GM18858 (cell line): ENCODE results near the gene GMDS.

Source experiments
- ATAC-seq: cut with Tn5 transposase; IDR thresholded peaks from one replicate; pipeline ENCODE4 v1.9.1; 2021; ENCODE audit not compliant: unreplicated experiment

Gene GMDS

DNA sequence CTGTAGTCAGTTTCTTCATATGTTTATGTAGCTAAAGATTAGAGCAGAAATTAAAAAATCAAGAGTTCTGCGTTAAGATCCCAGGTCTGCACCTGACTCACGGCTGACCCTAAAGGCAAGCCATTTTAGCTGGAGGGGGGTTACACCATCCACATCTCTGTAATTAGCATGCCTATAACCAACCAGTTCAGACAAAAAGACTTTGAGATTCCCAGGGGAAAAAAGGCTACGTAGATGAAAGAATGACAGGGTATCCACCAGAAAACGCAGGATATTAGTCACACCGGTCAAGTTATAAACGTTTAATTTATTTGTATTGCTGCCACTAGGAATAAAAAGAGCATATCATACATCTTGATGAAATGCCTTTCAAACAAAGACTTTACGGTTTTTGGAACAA is 336.6 kb downstream of the GMDS start:
- ATAC-seq: no peak

DNA sequence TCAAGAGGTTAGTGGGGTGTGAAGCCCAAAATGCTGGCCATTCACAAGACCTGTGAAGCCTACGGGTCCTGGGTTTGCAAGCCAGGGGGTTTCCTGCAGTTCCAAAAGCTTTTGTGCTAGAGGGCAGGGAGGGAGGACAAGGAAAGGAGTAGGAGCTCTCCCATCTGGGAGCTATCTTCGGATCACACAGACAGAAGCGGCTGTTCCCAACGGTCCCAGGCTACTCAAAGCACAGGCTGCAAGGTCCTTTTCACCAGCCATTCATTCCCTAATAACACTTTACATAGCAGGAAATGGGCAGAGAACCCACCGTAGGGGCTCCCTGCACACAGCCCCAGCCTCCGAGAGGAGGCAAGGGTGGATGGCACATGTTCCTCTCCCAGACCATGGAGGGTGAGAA is 338.8 kb downstream of the GMDS start:
- no peak for ATAC-seq

DNA sequence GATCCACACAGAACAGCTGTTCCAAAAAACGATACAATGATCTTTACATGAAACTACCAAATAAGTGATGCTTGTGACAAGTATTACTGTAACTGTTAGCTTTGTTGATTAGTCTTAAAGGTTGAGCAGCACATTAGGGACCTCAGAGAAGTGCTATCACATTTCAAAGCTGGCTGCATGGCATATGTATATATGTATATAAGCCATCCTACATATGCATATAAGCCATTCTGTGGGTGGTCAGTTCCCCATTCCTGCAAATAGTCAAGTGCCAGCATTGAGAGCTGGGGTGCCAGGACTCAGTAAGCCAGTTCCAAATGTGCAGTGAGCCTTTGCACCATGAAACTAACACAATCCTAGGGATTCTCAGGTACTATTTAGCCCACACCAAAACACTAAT is 339.4 kb downstream of the GMDS start:
- ATAC-seq: no peak

DNA sequence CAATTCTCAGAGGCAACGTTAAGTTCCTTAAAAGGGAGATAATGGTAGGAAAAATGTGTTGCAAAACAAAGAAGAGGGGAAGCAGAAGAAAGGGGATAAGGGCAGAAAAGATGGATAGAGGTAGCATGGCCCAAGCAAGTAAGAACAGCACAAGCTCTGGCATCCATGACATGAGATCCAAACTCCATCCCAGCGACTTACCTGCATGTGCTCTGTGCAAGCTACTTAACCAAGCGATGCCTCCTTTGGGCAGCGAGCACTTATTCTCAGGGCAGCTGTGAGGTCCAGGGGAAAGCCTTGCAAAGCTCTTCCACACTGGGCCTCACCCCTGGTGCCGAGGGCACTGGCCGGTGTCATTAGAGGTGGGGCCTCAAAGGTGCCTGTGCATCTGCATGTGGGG is 340.5 kb downstream of the GMDS start:
- ATAC-seq: no peak

DNA sequence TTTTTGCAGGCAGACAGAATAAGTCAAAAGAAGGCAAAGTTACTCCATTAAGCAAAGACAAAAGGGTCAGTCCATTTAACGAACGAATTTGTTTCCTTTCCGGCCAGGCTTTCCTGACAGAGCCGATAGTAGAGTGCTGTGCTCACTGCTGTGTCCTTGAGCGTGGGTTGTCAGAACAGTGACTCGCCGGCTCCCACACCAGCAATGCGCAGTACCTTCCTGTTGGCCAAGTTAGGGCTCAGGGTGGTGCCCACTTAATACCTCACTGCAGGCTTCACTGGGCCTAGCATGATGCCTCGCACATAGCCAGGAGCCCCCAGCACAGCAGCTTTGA is 341.0 kb downstream of the GMDS start:
- no peak for ATAC-seq

DNA sequence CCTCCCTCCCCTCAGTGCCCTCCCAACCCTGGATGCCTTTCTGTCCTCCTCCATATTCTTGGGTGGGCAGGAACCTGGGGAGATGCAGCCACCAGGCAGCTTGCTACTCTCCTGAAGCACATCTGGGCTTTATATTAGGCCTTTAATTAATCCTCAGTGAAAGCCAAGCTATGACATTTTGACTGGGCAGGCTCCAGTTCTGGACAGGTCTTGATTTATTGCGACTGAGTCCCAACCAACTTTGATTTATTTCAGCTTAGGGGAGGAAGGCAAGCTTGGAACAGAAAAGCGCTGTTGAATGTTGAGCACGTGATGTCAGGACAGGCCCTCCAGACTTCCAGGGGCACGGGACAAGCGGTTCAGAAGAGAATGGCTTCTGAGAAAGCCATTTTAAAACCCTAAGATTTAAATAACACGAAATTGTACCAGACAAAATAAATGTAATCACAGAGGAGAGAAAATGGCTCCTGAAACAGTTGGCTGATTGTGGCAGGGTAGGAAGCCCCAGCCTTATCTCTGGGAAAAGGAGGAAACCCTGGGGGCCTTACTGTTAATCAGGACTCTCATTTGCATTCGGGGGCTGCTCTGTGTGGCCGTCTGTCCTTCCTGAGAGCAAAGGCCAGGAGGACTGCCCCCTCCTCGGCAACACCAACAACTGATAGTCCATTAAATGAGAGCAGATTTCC is 341.5 kb downstream of the GMDS start:
- no peak for ATAC-seq

DNA sequence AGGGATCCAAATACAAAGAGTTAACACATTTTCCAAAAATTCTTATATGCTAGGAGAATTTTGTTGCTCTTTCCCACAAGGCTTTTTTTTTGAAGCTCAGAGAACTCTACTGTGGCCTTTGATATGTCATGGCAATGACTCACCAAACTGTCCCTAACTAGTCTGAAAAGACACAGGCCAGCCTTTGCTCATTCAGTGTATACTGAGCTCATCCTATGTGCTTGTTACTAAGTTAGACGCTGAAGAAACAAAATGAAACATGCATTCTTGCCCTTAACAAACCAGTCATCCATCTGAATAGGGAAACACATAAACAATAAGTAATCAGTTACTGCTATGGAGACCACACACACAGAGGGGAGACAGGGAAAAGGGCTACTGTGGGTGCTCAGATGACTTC is 343.8 kb downstream of the GMDS start:
- ATAC-seq: no peak

DNA sequence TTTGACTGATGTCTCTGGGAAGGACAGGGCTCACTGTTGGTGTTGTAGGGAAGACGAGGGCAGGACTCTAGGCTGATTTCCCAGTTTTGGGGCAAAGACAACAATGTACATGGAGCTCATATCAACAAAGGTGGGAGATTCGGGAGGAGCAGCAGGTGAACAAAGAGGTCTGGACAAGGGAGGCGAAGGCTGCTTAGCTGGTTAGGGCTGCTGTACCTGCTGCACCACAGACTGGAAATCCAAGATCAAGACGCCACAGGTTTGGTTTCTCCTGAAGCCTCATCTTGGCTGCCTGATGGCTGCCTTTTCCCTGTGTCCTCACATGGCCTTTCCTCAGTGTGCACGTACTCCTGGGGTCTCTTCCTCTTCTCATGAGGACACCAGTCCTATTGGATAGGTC is 348.5 kb downstream of the GMDS start:
- no peak for ATAC-seq

DNA sequence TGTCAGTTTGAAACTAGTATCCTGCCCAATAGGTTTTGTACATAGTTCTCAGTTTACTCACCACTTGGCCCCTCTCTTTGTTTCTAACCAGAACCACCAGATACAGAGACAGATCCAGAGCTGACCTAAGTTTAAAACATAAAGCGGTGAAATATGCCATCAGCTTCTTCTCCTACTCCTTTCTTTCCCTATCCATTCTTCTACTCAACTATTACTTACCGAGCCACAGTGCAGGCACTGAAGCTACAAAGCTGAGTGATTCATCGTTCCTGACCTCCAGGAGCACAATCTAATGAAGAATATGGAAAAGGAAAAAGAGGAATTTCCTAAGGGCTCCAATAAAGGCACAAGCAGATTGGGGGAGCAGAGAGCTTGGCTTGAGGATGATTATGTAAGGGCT is 349.7 kb downstream of the GMDS start:
- no peak for ATAC-seq

DNA sequence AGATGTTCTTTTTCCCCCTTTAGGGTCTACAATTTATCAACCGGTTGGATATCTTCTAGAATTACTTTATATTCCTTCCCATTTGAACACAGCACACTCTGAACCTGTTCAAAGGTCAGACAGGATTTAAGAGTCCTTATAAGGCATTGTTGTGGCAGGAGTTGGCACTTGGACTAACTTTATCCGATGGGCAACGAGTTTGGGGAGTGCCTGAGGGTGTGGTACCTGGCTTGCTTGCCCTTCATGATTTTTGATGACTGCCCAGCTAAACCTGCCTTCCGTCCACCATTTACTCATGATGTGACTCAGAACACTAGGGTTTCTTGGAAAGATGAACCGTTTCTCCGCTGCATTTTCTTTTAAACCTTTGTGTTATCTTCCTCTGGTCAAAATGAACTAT is 350.5 kb downstream of the GMDS start:
- no peak for ATAC-seq

DNA sequence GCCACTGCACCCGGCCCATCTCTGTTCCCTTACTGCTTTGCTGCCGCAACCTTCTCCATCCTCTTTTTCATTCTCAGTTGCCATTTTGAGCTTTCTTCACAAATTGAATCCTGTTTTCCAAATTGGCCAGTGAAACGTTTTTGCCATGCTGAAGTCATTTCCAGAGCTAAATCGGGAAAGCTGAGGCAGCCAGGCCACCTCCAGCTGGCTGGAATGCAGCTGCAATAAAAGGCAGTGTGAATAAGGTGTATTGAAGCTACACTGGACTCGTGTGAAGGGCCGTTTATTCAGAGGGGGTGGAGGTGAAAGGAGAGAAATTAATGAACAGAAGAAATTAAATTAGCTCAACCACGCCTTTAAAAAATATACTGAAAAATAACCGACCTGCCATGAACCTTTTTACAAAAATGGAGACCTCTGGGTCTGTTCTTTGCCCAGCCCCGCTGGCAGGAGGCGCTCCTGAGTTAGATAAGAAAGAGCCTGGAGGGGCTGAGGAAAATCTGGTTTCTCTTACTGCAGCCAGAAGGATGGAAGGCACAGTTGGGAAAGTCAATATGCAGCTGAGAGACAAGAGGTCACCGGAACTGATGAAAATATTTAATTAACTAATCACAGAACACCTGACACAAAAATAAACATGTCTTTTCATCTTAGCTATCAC is 351.8 kb downstream of the GMDS start:
- no peak for ATAC-seq

DNA sequence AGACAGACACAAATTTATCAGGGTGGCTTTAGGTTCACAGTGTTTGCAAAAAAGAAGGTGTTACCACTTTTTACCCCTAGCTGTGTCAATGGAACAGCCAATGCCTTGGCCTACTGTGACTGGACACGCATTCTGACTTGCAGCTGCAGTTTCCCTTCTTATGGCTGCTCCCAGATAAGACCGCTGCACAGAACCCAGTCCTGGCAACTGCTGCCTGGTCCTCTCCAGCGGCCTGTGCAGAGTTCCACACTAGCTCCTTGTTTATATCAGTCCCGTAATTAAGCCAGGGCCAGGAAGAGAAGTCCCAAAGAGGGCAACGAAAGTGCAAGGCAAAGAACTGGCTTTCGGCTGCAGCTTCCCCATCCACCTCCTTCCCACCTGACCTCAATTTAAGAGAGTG is 352.7 kb downstream of the GMDS start:
- ATAC-seq: no peak

DNA sequence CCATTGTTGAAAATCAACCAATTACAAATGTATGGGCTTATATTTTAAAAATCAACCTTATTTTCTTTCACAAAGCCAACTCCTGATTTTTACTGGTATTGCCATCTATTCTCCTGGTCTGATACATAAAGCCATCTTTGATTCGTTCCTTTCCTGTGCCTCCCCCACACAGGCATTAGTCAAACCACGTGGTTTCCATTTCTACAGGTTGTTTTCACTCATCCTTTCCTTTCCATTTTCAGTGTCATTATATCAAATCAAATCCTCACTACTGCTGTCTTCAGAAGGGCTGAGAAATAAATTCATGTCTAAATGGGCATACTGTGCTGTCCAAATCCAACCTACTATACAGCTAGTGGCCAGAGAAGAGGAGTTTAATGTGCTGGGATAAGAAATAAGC is 354.4 kb downstream of the GMDS start:
- ATAC-seq: no peak

DNA sequence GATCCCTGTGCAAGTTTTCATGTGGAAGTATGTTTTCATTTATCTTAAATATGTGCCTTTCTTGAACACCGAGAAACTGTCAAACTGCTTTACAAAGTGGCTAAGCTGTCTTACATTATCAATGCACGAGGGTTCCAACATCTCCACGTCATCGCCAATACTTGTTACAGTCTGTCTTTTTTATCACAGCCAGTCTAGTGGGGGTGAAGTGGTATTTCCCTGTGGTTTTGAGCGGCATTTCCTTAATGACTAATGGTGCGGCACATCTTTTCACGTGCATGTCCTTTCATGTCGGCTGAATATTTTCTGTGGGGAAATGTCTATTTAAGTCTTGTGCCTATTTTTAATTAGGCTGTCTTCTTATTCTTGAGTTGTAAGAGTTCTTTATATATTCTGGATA is 355.3 kb downstream of the GMDS start:
- ATAC-seq: no peak

DNA sequence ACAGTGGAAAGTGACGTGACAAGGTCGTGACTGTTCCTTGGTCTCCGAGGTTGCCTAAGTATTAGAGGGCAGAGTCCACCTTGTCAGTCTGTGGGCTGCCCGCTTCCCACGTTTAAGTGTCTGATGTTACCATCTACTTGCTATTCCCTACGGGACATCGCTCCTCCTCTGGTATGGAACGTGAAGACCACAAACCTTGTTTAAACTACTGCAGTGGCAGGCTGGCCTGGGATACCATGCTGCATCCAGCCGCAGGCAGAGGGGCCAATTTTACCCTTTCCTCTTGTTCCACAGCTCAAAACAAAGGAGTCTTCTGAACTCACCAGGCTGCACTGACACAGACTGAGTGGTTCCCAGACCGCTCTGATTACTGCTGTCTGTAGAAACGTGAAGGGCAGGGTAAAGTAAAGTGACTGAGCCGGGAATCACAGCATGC is 359.8 kb downstream of the GMDS start:
- no peak for ATAC-seq

DNA sequence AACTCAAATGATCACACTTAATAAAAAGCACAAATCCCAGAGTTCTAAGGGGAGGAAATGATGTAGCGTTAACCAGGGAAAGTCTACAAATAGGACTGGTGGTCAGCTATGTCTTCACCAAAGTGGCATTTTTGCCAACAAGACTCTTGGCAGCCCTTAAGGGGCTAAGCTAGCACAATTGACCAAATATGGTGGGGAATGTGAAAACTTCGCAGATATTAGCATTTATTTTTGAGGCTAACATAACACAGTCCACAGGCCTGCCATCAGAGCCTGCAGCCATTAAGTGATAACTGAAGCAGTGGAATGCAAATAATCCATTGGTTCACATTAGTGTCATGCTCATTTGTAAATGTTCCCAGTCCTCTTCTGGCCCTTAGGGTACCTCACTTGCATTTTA is 361.1 kb downstream of the GMDS start:
- no peak for ATAC-seq

DNA sequence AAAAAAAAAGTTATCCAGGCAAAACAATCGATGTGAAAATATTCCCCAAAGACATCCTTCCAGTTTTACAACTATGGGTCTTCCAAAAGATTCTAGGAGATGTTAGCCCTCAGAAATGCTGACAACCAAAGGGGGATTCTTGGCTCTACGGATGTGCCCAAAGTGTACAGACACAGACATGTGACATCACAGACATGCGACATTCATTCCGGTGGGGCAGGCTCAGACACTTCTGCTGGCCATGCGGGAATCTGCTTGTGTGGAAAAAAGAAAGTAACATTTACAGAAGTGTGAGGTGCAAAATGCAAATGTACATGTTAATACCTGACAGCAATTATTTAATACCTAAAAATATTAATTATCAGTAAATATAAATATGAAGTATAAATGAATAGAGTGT is 367.1 kb downstream of the GMDS start:
- ATAC-seq: no peak

DNA sequence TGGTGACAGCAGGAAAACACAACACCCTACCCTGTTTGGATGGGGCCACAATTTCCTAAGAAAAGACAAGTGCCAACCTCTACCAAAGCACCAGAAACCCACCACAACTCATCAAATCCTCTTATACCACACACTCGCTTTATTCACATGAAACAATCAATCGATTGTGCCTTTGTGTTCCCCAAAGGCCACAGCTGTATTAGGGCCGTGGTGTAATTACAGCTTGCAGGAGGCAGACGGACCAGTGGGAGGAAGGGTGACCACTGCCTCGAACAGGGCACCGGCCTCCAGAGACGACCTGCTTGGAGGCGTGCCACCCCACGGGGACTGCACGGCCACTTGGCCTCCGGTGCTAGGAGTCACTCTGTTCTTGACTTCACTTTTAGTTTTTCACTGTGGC is 371.6 kb downstream of the GMDS start:
- ATAC-seq: no peak

DNA sequence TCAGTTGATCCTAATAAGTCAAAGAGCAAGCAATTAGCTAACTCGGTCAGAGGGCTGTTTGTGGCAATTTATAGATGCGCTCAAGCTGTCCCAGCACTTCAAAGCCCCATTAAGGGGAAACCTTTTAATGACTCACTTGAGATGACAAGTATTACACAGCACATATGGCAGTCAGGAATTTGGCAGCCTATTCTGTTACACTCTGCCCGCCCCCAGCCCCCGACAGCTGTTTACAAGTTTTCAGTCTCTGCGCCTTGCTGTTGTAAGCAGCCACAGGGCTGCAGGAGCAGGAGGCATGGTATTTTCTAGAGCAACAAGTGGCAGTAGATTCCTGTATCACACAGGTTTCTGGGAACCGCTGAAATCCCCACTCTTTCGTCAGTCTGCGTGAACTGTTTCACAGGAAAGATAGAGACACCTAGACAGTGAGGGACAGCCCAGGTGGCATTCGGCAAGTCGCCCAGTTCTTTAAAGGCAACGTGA is 372.7 kb downstream of the GMDS start:
- ATAC-seq: no peak

DNA sequence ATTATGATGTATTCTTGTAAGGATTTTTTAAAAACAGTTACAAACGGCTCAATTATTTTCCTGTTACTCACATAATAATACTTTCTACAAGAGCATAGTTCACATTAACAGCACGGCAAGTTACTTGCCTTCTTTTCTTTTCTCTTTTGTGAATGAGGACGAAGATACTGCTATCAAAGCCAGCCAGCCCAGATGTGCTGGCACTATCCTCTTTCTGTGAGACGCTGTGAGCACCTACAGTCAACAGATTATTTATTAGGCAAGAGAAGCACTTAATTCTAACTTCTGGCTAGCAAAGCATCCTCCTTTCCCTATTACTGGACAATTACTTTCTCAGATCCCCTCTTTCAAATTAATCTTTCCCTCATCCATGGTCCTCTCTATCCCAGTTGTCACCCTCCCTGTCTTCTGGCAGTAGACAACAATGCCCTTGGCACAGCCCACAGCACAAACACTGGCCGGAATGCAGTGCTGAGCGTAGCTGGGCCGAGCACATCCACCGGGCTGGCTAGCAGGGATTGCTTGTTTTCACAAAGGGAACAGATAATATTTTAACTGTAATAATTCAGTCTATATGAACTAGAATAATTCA is 373.6 kb downstream of the GMDS start:
- ATAC-seq: no peak

DNA sequence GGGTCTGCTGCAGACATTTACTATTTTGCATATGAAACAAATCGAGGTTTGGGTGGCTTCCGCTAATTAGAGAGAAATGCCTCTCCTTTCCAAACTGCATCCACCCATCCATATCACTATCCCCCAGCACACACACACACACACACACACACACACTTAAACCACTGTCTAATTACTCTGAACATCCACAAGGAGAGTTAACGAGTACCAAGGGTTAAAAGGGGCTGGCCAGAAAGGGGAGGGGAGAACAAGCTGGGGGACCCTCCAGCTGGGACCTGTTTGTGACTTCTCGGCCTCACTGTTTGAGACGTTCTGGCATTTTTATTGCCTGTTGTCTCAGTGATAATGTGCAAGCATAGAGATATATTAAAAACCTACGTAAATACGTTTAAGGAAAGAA is 374.5 kb downstream of the GMDS start:
- ATAC-seq: no peak

DNA sequence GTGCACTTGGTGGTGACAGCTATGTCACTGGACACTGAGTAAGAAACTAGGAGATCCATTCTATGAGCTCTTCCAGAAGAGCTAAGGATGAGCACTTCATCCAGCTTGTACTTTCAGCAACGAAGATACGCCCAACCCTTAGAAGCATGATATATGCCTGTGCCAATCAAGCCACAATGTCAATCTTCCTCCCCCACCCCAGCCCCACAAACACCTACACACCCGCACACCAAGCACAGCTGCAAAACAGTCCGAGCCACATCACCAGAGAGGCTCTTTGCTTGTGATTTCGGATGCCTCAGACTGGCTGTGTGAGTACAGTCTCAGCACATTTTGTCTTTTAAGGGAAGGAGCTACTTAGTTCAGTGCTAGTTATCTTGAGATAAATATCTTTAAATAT is 375.2 kb downstream of the GMDS start:
- ATAC-seq: no peak

DNA sequence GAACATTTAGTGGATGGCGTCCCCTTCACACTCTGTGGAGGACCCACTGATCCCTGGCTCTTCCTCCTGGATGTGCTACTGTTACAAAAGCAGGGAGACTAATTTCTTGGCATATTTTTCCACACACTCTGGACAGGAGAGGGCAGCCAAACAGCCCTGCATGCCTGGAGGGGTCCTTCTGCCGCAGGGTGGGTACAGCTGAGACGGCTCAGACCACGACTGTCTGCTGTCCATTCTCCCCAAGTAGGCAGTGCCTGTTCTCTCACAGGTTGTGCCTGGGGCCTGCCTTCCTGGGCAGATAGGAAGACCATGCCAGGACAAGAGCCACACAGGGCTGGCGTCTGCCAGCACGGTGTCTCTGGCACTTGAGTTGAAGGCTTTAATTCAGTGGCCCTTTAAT is 375.6 kb downstream of the GMDS start:
- ATAC-seq: no peak
